ENCODE results near the gene PDZD8.

DNA sequence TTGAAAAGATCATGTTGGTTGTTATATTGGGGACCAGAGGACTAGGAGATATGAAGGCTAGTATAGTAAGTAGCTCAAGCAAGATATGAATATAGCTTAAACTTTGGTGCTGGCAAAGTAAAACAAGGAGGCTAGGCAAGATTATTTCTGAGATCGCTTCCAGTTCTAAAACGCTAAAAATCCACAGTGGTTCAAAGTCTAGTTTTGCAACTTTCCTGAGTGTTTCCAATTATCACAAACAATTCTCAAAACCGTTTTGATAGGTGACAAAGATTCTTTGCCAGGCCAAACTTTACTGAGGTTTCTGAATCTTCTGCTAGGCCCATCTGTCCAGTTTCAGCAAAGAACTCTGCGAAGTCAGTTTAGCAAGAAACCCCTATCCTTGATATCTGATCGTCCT is 35.3 kb downstream of the PDZD8 start:
- TF ChIP-seq, protein P1, sequence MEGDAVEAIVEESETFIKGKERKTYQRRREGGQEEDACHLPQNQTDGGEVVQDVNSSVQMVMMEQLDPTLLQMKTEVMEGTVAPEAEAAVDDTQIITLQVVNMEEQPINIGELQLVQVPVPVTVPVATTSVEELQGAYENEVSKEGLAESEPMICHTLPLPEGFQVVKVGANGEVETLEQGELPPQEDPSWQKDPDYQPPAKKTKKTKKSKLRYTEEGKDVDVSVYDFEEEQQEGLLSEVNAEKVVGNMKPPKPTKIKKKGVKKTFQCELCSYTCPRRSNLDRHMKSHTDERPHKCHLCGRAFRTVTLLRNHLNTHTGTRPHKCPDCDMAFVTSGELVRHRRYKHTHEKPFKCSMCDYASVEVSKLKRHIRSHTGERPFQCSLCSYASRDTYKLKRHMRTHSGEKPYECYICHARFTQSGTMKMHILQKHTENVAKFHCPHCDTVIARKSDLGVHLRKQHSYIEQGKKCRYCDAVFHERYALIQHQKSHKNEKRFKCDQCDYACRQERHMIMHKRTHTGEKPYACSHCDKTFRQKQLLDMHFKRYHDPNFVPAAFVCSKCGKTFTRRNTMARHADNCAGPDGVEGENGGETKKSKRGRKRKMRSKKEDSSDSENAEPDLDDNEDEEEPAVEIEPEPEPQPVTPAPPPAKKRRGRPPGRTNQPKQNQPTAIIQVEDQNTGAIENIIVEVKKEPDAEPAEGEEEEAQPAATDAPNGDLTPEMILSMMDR (IDR thresholded peaks at IDR 0.05), result no peak
- TF ChIP-seq EP300 (IDR thresholded peaks at IDR 0.05) (no peak), POLR2A (IDR thresholded peaks at IDR 0.05; ENCODE audit: low read depth) (no peak)
